PC-9 (cell line): ENCODE data around the gene GLRX.

Experiments used
- CTCF ChIP-seq: fragments of 200-600 bp; sonication (generic); conservative IDR thresholded peaks from 2 replicates; pipeline ENCODE4 v1.6.1; 2017; ENCODE audit warnings: mixed run types, antibody characterized with exemption, mild to moderate bottlenecking, moderate library complexity
- EZH2 ChIP-seq: fragments of 200-600 bp; sonication (generic); IDR thresholded peaks from 2 replicates; pipeline ENCODE4 v1.8.0; 2017; ENCODE audit warnings: antibody characterized with exemption, low read depth

GRCh38 chr5:95768731-95769130 is 53.8 kb downstream of the GLRX start:
- no peak for TF ChIP-seq CTCF
- no peak for TF ChIP-seq EZH2
